Measurements from ENCODE around the gene GPHA2.

Gene GPHA2

DNA sequence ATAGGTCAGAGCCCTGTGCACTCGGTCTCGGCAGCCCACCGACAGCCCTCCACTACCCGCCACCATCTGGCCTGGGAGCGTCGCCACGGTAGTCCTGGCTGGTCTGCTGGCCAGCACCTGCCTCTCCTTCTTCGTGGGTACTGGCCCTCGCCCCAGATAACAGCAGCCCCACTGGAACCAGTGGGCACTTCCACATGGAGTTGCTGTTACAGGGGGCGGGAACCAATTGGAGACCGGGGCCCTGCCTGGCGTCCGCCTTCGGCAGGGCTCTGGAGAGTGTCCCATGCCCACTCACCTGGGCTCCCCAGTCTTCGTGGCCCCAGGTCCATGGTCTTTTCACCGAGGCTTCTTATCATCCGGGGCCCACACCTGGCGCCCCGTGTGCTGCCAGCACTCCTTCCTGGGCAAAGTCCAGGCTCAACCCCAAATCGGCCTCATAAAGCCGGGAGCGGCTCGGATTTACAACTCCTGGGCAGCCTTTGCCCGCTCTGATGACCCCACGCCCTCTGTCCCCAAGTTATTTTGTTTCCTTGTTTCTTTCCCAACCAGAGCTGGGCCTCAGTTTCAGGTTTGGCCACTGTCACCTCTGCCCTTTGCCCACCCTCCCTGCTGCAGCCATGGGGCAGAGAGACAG lies 44.4 kb downstream of the GPHA2 start:
- no peak for DNase-seq (ENCODE audit: low read depth)

DNA sequence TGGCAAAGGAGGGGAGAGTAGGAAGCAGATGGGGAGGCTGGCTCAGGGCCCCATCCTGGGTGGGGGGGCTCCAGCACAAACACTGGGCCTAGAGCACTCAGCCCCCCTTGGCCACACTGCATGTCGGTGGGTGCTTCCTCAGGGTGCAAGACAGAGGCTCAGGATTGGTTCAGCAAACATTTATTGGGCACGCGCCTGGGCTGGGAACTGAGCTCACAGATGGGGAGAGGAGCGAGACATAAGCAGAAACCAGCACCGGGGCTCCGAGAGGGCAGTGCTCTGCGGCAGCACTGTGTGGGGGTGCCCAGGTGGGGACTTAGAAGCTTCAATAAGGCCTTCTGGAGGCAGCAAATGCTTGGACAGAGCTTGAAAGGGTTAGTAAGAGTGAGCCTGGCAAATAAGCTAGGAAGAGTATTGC lies 45.2 kb downstream of the GPHA2 start:
- DNase-seq (ENCODE audit: low read depth), result no peak

DNA sequence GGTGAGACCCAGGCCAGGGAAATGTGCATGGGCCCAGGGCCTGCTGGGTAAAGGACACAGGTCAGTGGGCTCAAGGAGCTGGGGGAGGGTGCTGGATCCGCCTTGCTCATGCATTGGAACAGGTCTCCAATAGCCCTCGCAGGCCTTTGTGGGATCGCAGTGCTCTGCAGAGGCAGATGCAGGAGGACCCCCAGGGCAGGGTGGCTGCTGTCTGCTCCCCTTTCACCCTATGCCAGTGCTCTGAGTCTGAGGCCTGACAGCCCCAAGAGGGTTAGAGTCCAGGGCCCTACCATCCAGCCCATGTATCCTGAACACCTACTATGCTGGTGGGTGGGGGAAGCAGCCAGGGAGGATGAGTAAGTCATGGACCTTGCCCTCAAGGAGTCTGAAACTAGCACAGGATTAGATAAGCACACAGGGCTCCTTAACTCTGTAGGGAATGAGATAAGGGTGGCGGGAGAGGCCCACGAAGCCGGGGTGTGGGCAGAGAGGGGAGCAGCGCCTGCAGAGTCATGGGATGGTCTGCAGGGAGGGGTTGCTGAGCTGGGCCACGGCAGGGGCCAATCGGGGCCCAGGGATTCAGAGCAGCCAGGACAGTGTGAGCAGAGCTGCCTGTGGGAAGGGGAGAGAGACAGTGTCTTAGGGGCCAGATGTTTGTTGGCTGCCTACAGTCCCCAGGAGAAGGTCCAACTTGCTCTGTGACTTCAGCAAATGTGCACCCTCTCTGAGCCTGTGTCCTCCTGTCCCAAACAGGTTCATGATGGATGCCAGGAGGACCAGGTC lies 46.8 kb downstream of the GPHA2 start:
- DNase-seq (ENCODE audit: low read depth), result no peak

DNA sequence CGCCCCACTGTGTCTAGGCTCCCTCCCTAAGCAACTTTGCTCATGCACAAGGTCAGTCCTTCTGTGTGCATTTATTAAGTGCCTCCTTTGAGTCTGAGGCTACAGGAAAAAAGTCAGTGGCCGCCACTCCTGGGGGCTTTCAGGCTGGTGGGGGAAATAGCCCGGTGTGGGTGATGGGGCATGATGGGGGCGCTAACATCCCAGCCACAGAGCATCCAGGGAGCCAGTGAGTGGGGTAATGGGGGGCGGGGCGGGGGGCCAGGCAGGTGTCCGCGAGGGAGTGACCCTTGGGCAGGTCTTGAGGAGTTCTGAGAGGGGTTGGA lies 47.3 kb downstream of the GPHA2 start:
- DNase-seq (ENCODE audit: low read depth), result no peak

DNA sequence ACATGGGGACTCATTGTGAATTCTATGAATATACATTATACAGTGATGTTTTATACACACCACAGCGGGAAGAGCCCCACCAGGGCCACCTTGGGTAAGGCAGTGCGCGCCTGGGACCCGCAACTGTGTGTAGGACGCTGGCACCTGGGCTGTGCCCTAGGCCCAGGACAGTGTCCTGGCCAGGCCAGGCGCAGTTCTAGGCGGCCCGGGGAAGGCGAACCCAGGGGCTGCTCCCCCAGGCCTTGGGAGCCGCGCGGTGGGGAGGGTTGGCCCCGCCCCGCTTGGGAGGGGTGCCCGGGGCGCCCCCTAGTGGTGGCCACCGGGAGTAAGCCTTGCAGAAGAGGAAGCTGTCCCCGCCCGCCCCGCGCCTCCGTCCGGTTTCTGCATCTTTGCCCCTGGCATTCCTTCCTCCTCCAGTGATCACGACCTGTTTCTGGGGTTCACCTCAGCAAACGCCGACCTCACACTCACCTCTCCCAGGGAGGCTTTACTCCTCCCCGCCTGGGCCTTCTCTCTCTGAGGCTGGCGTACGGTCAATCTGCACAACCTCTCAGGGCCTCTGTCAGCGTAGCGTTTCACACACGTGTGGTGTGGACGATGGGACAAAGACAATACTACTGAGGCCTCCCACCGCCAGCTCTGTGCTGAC lies 47.8 kb downstream of the GPHA2 start:
- DNase-seq (ENCODE audit: low read depth), result peak; percentile 71

DNA sequence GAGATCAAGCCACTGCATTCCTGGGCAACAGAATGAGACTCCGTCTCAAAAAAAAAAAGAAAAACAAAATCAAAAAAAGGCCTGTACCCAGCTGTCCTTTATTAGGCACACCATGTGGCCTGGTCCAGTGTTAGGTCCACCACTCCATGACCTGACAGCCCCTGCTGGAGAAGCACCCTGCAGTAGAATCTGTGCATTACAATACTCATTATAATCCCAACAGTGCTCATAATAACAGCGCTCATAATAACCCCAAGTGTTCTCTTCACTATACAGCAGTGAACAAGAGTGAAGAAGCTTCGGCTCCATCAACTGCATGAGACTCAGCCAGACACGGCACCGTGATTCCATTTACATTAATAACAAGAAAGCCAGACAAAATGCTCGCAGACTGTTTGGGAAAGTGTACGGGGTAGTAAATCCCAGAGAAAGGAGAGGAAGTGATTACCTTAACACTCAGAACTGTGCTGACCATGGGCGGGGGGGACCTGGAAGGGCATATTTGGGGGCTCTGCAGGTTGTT lies 48.4 kb downstream of the GPHA2 start:
- no peak for DNase-seq (ENCODE audit: low read depth)

DNA sequence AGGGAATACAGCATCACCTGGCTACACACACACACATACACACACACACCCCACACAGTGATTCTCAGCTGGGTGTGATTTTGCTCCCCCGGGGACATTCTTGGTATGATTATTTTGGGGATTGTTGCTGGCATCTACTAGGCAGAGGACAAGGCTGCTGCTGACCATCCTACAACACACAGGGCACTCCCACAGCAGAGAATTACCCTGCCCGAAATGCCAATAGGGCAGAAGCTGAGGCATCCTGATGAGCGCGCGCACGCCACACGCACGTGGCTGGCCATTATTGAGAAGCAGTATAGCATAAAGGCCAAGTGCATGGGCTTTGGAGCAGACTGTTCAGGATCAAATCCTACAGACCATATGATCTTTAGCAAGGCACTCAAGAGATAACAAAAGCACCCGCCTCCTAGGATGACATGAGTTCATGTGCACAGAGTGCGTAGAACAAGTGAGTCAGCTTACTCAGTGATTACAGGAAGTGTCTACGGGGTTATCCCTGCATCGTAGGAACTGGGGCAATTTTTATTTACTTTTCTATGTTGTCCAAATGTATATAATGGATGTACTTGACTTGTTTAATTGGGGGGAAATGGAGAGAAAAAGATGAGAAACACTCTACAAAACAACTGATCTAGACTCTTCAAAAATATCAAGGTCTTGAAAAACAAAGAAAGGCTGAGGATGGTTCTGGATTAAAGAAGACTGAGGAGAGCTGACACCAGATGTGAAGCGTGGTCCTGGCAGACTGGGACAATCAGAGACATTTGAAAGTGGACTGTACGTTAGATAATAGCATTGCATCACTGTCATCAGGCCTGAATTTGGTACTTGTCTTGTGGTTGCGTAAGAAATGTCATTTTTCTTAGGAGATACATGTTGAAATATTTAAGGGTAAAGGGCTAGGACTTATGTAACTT lies 50.1 kb downstream of the GPHA2 start:
- DNase-seq (ENCODE audit: low read depth), result peak; percentile 85

Measured in ELR (cell line).